HG03025 (cell line): ENCODE measurements around the gene AMMECR1.
"Not testable (repeated sequence)": the region's sequence is repeated elsewhere in the genome, so short reads cannot be mapped to it uniquely, and the experiment has no call there.

ENCODE experiments used
- ATAC-seq: cut with Tn5 transposase; IDR thresholded peaks from one replicate; pipeline ENCODE4 v1.9.1; 2021; ENCODE audit warnings: mild to moderate bottlenecking, moderate library complexity; ENCODE audit not compliant: unreplicated experiment, low FRiP score

Gene AMMECR1

GRCh38 chrX:110265661-110266060 lies 52.2 kb downstream of the AMMECR1 start:
- no peak for ATAC-seq

- no peak for ATAC-seq
These were observed 58.8 kb downstream of the AMMECR1 start for GRCh38 chrX:110259117-110259516.

GRCh38 chrX:110258552-110258951 lies 59.3 kb downstream of the AMMECR1 start:
- ATAC-seq = no peak

GRCh38 chrX:110257889-110258288 lies 60.0 kb downstream of the AMMECR1 start:
- ATAC-seq = no peak

GRCh38 chrX:110252711-110253110 lies 65.2 kb downstream of the AMMECR1 start:
- no peak for ATAC-seq

- ATAC-seq = no peak
These were observed 65.9 kb downstream of the AMMECR1 start for GRCh38 chrX:110251961-110252360.

- no peak for ATAC-seq
These were observed 66.4 kb downstream of the AMMECR1 start for GRCh38 chrX:110251526-110251925.

- no peak for ATAC-seq
These were observed 67.0 kb downstream of the AMMECR1 start for GRCh38 chrX:110250847-110251246.

GRCh38 chrX:110248578-110248977 lies 69.3 kb downstream of the AMMECR1 start:
- no peak for ATAC-seq

- no peak for ATAC-seq
These were observed 72.9 kb downstream of the AMMECR1 start for GRCh38 chrX:110245011-110245410.

GRCh38 chrX:110242371-110242770 lies 75.5 kb downstream of the AMMECR1 start:
- ATAC-seq = no peak

GRCh38 chrX:110241816-110242215 lies 76.1 kb downstream of the AMMECR1 start:
- ATAC-seq = no peak

GRCh38 chrX:110238259-110238658 lies 79.6 kb downstream of the AMMECR1 start:
- not testable (repeated sequence) for ATAC-seq

- not testable (repeated sequence) for ATAC-seq
These were observed 86.4 kb downstream of the AMMECR1 start for GRCh38 chrX:110231485-110231884.

- ATAC-seq = not testable (repeated sequence)
These were observed 88.3 kb downstream of the AMMECR1 start for GRCh38 chrX:110229497-110230111.

- no peak for ATAC-seq
These were observed 89.4 kb downstream of the AMMECR1 start for GRCh38 chrX:110228453-110228852.

GRCh38 chrX:110226931-110227330 lies 91.0 kb downstream of the AMMECR1 start:
- no peak for ATAC-seq

- no peak for ATAC-seq
These were observed 92.8 kb downstream of the AMMECR1 start for GRCh38 chrX:110224926-110225617.

- ATAC-seq = no peak
These were observed 95.2 kb downstream of the AMMECR1 start for GRCh38 chrX:110222497-110223257.

- ATAC-seq = no peak
These were observed 98.0 kb downstream of the AMMECR1 start for GRCh38 chrX:110219920-110220319.

- no peak for ATAC-seq
These were observed 99.3 kb downstream of the AMMECR1 start for GRCh38 chrX:110218591-110218990.
